Measurements from ENCODE around the gene MAP2K6. TPM values are rescaled to one million over a fixed set of nuclear protein-coding genes. Genes with fewer than 3 reads are reported as not detected.
"Not testable (repeated sequence)": the region's sequence is repeated elsewhere in the genome, so short reads cannot be mapped to it uniquely, and the experiment has no call there.

The MAP2K6 gene
- total RNA-seq, 1 donor from 2014 or later: 0.57 TPM

DNA sequence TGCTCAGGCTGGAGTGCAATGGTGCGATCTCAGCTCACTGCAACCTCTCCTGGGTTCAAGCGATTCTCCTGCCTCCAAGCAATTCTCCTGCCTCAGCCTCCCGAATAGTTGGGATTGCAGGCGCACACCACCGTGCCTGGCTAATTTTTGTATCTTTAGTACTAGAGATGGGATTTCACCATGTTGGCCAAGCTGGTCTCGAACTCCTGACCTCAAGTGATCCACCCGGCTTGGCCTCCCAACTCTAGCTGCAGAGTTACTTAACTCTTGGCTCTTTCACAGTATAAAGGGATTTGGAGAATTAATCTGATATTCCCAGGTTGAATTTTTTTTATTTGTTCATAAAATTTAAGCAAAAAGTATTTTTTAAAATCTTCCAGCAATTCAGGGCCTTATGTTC lies 65.3 kb downstream of the MAP2K6 start:
- DNase-seq (ENCODE audit: low spot score); intact Hi-C loops (cut with DNase I): not testable (repeated sequence)

GRCh38 chr17:69480245-69480644 lies 65.7 kb downstream of the MAP2K6 start:
- intact Hi-C loops (cut with DNase I): no loop called here
- no peak for DNase-seq (ENCODE audit: low spot score)

GRCh38 chr17:69485251-69485661 lies 70.8 kb downstream of the MAP2K6 start:
- intact Hi-C loops (cut with DNase I): no loop called here
- DNase-seq (ENCODE audit: low spot score): no peak

DNA sequence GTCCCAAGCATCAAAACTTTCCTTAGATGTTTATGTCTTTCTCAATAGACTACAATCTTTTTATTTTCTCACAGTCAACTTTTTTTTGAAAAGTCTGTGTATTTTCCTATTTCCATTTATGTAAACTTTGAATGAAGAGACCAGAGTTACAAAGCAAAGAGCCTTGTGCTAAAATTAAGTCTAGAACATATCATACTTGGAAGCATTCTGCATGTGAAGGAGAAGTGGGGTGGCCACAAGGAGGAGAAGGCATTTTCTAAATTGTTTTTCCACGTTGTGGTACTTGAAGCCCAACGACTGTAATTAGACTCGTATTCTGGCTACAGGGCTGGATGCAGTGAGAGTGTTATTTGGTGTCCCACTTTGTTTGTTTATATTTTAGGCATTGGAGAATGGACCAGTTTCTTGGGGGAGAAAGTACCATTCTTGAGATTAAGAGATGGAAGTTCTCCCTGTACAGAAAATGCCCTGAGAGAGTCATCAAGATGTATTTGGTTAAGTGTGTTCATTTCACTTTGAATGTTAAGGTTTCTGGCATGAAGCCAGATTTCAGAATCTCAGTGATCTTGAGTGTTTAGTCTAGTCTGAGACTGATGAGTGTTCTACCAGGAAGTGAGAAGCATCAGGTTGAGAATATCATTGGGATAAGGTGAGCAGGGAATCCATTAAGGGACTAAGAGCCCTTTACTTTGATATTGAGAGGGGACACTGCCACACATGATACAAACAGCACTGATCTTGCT lies 71.6 kb downstream of the MAP2K6 start:
- intact Hi-C loops (cut with DNase I): no loop called here
- no peak for DNase-seq (ENCODE audit: low spot score)

GRCh38 chr17:69486779-69487637 lies 72.5 kb downstream of the MAP2K6 start:
- intact Hi-C loops (cut with DNase I): no loop called here
- no peak for DNase-seq (ENCODE audit: low spot score)

- intact Hi-C loops (cut with DNase I): no loop called here
- no peak for DNase-seq (ENCODE audit: low spot score)
Measured at GRCh38 chr17:69489313-69489712, 74.8 kb downstream of the MAP2K6 start.

DNA sequence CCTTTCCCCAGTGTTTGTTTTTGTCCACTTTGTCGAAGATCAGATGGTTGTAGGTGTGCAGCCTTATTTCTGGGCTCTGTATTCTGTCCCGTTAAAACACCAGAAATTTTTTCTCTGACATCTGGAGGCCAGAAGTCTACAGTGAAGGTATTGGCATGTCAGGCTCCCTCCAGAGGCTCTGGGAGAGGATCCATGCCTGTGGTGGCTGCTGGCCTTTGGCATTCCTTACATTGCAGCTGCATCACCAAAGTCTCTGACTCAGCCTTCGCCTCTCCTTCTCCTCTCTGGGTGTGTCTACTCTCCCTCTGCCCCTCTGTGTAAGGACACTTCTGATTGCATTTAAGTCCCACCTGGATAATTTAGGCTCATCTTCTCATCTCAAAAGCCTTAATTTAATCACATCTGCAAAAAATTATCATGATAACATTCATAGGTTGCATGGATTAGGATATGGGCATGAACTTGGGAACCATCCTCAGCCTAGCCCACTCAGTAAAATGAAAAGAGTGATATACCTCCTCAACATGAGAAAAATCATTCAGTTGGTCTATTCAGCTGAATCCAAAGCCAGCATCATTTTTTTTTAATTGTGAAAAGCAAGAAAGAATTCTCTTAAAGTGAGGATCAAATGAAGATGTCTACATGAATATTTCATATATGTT lies 78.0 kb downstream of the MAP2K6 start:
- intact Hi-C loops (cut with DNase I): no loop called here

DNA sequence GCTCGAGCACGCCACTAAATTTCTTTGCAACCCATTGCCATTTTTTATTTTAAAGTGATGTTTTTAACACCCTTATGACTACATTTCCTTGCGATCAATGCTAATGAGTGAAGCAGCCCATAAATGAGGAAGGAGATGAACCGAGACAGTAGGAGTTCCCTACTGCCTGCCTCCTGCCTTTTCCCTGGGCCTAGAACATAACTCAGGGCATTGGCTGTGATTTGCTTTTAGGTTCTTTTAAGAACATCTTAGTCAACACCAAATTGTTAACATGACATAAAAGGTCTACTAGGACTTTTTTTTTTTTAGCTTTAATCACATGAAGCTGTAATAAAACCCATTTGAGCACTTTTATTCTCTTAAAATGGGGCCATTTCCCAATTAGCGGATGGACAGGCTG lies 81.3 kb downstream of the MAP2K6 start:
- intact Hi-C loops (cut with DNase I): no loop called here

More for the DNA sequence above, 78.0 kb downstream of the MAP2K6 start:
- DNase-seq (ENCODE audit: low spot score): no peak

DNA sequence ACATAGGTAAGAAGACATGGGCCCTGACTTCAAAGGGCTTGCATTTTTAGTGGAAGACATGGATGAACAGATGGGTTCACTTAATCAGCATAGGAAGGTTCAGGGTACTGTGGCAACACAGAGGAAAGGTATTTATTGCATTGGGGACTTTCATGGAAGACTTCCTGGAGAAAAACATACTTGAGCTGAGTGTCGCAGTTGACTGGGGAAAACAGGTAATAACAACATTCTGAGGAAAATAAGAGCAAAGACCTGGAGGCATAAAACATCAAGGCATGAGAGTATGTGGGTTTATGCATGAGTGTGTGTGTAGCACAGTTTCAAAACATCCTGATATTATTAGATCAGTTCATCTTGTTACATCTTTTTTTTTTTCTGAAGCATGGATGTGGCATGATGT lies 82.7 kb downstream of the MAP2K6 start:
- DNase-seq (ENCODE audit: low spot score): no peak
- intact Hi-C loops (cut with DNase I): no loop called here

More for the DNA sequence above, 81.3 kb downstream of the MAP2K6 start:
- DNase-seq (ENCODE audit: low spot score): no peak

DNA sequence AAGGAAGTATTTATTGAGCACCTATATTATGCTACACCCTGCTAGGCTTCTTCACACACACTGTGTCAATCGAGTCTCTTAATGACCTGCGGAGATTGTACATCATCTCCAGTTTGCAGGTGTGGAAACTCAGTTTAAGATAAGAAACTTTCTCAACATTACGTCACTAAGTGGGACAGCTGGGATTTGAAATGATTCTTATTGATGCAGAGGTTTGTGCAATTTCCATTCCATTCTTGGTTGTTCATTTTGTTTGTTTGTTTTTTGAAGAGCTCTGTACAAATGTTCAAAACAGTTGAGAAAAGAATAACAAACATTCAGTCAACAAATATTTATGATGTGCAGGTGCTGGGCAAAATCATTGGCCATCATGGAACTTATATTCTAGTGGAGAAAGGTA lies 84.8 kb downstream of the MAP2K6 start:
- no peak for DNase-seq (ENCODE audit: low spot score)

GRCh38 chr17:69500911-69501429 lies 86.5 kb downstream of the MAP2K6 start:
- no peak for DNase-seq (ENCODE audit: low spot score)
- intact Hi-C loops (cut with DNase I): no loop called here

More for the DNA sequence above, 84.8 kb downstream of the MAP2K6 start:
- intact Hi-C loops (cut with DNase I): no loop called here

DNA sequence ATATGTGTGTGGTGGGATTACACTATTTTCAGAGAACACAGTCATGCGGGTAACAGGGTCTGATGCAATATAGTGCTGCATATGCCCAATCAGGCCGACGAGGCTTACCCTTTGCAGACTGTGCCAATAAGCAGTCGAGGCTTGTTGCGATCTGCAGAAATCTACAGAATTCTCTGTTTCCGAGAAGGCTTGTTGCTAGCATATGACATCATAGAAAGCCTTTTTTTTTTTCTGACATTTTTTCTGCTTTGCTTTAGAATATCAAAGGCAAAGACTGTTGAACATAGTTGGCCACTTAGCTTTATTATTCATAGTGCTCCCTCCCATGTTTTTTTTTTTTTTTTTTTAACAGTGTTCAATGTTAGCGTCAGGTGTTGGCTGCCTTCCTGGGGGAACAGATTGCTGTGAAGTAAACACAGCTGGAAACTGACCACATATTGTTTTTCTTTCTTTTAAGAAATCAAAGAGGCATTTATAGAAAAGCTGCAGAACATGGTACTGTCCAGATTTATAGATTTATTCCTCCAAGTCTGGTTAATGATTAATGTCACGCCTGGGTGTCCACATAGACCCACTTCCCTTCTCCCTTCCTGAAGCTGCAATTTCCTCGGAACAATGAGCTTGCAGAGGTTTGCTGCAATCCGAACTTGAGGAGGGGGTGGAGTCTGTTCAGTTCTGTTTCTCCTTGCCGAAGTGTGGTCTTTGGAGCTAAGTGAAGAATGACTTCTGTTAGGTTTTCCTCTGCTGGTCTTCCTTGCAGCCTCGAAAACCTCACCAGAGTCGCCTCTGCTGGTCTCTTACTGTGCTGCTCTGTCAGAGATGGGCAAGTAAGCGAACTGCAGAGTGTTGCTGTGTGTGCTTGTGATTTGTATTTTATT lies 87.3 kb downstream of the MAP2K6 start:
- DNase-seq (ENCODE audit: low spot score): peak; percentile 80

GRCh38 chr17:69503711-69504110 lies 89.2 kb downstream of the MAP2K6 start:
- intact Hi-C loops (cut with DNase I): no loop called here
- DNase-seq (ENCODE audit: low spot score): no peak

More for the DNA sequence above, 87.3 kb downstream of the MAP2K6 start:
- intact Hi-C loops (cut with DNase I): no loop called here

- DNase-seq (ENCODE audit: low spot score): no peak
- intact Hi-C loops (cut with DNase I): no loop called here
Measured at GRCh38 chr17:69505740-69506139, 91.2 kb downstream of the MAP2K6 start.

- intact Hi-C loops (cut with DNase I): no loop called here
- DNase-seq (ENCODE audit: low spot score): no peak
Measured at GRCh38 chr17:69506489-69506888, 92.0 kb downstream of the MAP2K6 start.

GRCh38 chr17:69508814-69509213 lies 94.3 kb downstream of the MAP2K6 start:
- DNase-seq (ENCODE audit: low spot score): no peak
- intact Hi-C loops (cut with DNase I): no loop called here

DNA sequence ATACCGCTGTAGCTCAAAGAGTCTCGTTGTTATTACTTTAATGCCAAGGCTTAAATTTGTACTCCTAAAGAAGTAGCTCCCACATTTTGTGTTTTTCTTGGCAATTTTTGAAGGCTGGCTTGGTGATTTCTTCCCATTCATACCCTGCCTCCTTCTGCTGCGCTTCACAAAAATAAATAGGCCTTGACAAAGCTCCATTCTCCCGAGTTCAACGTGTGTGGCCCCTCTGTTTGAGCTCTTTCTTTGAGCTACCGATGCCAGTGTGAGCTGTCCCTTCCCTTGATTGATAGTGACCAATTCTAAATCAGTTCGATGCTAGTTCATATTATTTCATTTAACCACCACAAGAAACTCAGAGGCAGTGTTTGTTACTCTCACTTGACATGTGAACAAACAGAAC lies 96.8 kb downstream of the MAP2K6 start:
- intact Hi-C loops (cut with DNase I): no loop called here
- DNase-seq (ENCODE audit: low spot score): no peak

DNA sequence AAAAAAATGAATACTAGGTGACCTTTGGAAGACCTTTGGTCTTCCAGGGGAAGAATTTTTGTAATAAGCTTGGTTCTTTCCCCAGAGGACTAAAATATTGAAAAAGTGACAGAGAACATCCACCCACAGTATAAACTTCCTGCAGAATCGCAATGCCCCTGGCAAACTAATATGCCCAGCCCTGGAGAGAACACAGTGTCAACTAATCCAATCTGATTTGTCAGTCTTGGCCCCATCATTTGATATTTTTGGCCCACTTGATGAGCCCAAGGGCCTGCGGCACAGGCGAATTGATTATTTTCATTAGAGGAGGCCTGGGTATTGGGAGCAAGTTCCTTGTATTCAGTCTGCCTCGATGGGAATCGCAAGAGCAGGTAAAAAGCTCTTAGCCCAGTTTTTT lies 98.4 kb downstream of the MAP2K6 start:
- DNase-seq (ENCODE audit: low spot score): no peak

GRCh38 chr17:69516225-69516624 lies 101.7 kb downstream of the MAP2K6 start:
- intact Hi-C loops (cut with DNase I): no loop called here
- no peak for DNase-seq (ENCODE audit: low spot score)

More for the DNA sequence above, 98.4 kb downstream of the MAP2K6 start:
- intact Hi-C loops (cut with DNase I): no loop called here

Measured in cardiac septum (tissue), 1 donor.